HG03103 (cell line): ENCODE measurements around the gene SLC20A1.
"Not testable (repeated sequence)": the region's sequence is repeated elsewhere in the genome, so short reads cannot be mapped to it uniquely, and the experiment has no call there.

Source experiments
- ATAC-seq: cut with Tn5 transposase; IDR thresholded peaks from one replicate; pipeline ENCODE4 v1.9.1; 2021; ENCODE audit warnings: low read depth; ENCODE audit not compliant: unreplicated experiment

SLC20A1 gene

DNA sequence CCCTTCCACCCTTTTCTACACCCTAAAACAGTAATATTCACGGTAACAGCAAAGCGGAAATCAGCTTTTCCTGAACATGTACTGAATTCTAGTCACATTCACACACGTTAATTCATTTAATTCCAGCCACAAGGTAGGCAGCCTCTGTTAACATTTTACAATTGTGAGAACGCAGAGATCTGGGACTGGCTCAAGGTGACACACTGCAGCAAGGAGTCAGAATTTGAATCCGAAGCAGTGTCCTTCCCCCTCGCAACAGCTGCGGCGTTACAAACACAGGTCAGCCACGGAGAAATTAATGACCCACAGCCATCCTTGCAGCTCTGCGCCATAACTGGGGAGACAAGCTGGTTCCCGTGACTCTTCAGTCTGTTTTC lies 818 bp upstream of the SLC20A1 start:
- no peak for ATAC-seq

GRCh38 chr2:112646102-112646719 lies 472 bp downstream of the SLC20A1 start:
- ATAC-seq = peak; percentile 12

- no peak for ATAC-seq
Observed at GRCh38 chr2:112646791-112647689, 1.3 kb downstream of the SLC20A1 start.

- no peak for ATAC-seq
Observed at GRCh38 chr2:112648081-112648480, 2.3 kb downstream of the SLC20A1 start.

DNA sequence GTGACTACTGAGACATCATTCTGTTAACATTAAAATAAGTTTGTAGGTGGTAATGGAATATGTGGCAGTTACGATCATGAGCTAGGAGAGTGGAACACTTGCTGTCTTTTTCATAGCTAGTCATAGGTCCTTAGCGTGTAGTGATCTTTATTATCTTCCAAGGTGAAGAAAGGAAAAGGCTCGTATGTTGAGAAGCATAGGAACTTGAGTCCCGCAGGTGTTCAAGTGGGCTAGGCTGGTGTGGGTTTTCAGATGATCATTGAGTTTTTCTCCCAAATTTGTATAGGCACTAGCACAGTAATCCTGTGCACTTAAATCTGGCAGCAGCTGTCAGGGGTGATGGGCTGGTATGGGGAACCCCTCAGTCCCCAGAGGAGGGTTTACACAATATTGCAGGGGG lies 10.9 kb downstream of the SLC20A1 start:
- no peak for ATAC-seq

GRCh38 chr2:112658301-112658700 lies 12.6 kb downstream of the SLC20A1 start:
- ATAC-seq = no peak

- no peak for ATAC-seq
Observed at GRCh38 chr2:112658839-112659667, 13.3 kb downstream of the SLC20A1 start.

- ATAC-seq = no peak
Observed at GRCh38 chr2:112660138-112660537, 14.4 kb downstream of the SLC20A1 start.

GRCh38 chr2:112661656-112662305 lies 16.0 kb downstream of the SLC20A1 start:
- ATAC-seq = no peak

- ATAC-seq = no peak
Observed at GRCh38 chr2:112662704-112663103, 17.0 kb downstream of the SLC20A1 start.

- no peak for ATAC-seq
Observed at GRCh38 chr2:112664689-112665088, 18.9 kb downstream of the SLC20A1 start.

- no peak for ATAC-seq
Observed at GRCh38 chr2:112665113-112665780, 19.5 kb downstream of the SLC20A1 start.

DNA sequence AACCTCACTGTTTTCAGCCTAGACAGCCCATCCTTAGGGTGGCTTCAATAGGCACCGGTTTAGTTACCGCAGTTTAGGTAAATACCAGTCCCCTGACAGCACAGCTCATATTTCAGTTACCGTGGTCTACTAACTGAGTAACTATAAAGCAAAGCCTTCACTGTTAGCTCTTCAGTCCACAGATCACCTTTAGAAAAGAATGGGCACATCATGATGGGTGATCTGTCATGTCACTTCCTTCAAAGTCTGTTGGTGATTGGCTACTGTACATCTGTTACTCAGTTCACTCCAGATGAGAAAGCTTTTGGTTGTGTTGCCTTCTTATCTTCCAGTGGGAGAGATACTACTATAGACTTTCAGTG lies 21.0 kb downstream of the SLC20A1 start:
- ATAC-seq = no peak

- not testable (repeated sequence) for ATAC-seq
Observed at GRCh38 chr2:112667540-112667939, 21.8 kb downstream of the SLC20A1 start.

GRCh38 chr2:112669667-112670066 lies 23.9 kb downstream of the SLC20A1 start:
- ATAC-seq = no peak

GRCh38 chr2:112670252-112671022 lies 24.7 kb downstream of the SLC20A1 start:
- ATAC-seq = no peak

GRCh38 chr2:112671801-112672200 lies 26.1 kb downstream of the SLC20A1 start:
- ATAC-seq = no peak

DNA sequence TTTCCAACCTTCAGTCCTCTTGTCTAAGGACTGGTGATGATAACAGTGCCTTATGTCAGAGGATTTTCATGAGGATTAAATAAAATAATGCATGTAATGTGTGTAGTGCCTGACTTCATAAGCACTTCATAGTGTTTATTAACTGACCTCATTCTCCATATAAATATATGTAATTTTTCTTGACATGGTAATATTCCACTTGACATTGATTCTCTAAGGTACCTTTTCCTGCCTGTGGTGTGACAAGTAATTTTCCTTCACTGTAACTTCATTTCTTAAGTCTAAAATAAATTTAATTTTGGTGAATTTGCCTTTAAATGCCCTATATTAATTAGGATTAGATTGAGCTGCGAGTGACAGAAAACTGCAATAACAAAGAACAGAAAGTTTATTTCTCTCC lies 27.3 kb downstream of the SLC20A1 start:
- ATAC-seq = no peak

GRCh38 chr2:112674229-112674628 lies 28.5 kb downstream of the SLC20A1 start:
- ATAC-seq = no peak
